HepG2 (cell line): ENCODE measurements around the gene CHST2.

Experiments used
- ASH2L ChIP-seq: fragments of 300-600, 200-600 bp; sonication (generic); IDR thresholded peaks from 2 replicates; pipeline ENCODE4 v1.7.0; 2017; ENCODE audit warnings: low read depth, mild to moderate bottlenecking, moderate library complexity, mixed read lengths, low read length; ENCODE audit not compliant: insufficient read length
- ETS1 ChIP-seq: sonication (generic); formaldehyde crosslinking; IDR thresholded peaks from 2 replicates; pipeline ENCODE4 v1.4.0; 2020; ENCODE audit warnings: missing genetic modification reagents
- FOXJ3 ChIP-seq: sonication (generic); formaldehyde crosslinking; IDR thresholded peaks from 2 replicates; pipeline ENCODE4 v1.4.0; 2020; ENCODE audit warnings: missing genetic modification reagents, mild to moderate bottlenecking, borderline replicate concordance
- JUND ChIP-seq: sonication (generic); formaldehyde crosslinking; IDR thresholded peaks from 2 replicates; pipeline ENCODE4 v1.8.0; 2022; ENCODE audit warnings: mild to moderate bottlenecking, missing genetic modification reagents
- POLR2AphosphoS5 ChIP-seq: IDR thresholded peaks from 2 replicates; pipeline ENCODE4 v1.6.1; 2012; ENCODE audit warnings: low read depth, low read length
- TCF7L2 ChIP-seq: IDR thresholded peaks from 2 replicates; pipeline ENCODE4 v1.6.1; 2011; ENCODE audit warnings: mild to moderate bottlenecking, low read depth, low read length, moderate library complexity

- no peak for TF ChIP-seq POLR2AphosphoS5
- TF ChIP-seq JUND: no peak
- TF ChIP-seq FOXJ3: no peak
- TF ChIP-seq ASH2L: no peak
- TF ChIP-seq TCF7L2: no peak
- no peak for TF ChIP-seq ETS1 (CRISPR knock-in tag)
Observed at GRCh38 chr3:143090976-143091837, 28.4 kb upstream of the CHST2 start.
